ENCODE results near the gene NMD3. TPM values are rescaled to one million over a fixed set of nuclear protein-coding genes. Genes with fewer than 3 reads are reported as not detected.
"Not testable (repeated sequence)": the region's sequence is repeated elsewhere in the genome, so short reads cannot be mapped to it uniquely, and the experiment has no call there.

Gene NMD3
- 42.8 and 80.7 TPM in 2 replicates for total RNA-seq

GRCh38 chr3:161220850-161221753 is at the start of gene NMD3:
Gene NMD3 (plus strand): TSS chr3:161221311. CDS start chr3:161222014, 703 bp downstream.
- peak within 1 kb of the TSS; percentile 96 for H3K4me3 ChIP-seq (ENCODE audit: low read depth, low read length)
- peak; percentile 96 for DNase-seq (ENCODE audit: low read depth)
- TF ChIP-seq CTCF (IDR thresholded peaks at IDR 0.05; ENCODE audit: insufficient read depth, low read depth, low read length), result no peak

GRCh38 chr3:161171639-161172552 is 49.2 kb upstream of the NMD3 start:
- peak; percentile 33 for DNase-seq (ENCODE audit: low read depth)
- peak; percentile 54 for TF ChIP-seq CTCF (IDR thresholded peaks at IDR 0.05; ENCODE audit: insufficient read depth, low read depth, low read length)
- no peak overlapping the region for H3K4me3 ChIP-seq (ENCODE audit: low read depth, low read length)

- H3K4me3 ChIP-seq (ENCODE audit: low read depth, low read length), result no peak overlapping the region
- TF ChIP-seq CTCF (IDR thresholded peaks at IDR 0.05; ENCODE audit: insufficient read depth, low read depth, low read length), result no peak
- DNase-seq (ENCODE audit: low read depth), result no peak
Observed at GRCh38 chr3:161175506-161175905, 45.6 kb upstream of the NMD3 start.

DNA sequence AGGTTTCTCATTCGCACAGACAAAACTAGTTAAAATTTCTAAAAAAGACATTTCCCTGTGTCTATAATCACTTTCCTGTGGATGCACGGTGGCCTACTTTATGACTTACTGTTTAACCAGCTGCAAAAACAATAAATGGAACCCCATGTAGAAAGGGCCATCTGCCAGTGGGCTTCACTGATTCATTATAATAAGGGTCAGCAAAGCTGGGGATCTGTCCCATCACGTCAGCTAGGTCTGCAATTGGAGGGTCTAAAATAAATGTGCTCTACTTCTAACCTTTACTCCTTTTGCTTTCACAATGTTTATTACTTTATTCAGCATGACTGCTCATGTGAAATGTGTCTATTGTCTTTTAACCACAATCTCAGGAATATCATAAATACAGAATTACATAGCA is 43.1 kb upstream of the NMD3 start:
- no peak for DNase-seq (ENCODE audit: low read depth)
- H3K4me3 ChIP-seq (ENCODE audit: low read depth, low read length), result no peak overlapping the region
- TF ChIP-seq CTCF (IDR thresholded peaks at IDR 0.05; ENCODE audit: insufficient read depth, low read depth, low read length), result no peak

GRCh38 chr3:161181371-161181770 is 39.7 kb upstream of the NMD3 start:
- DNase-seq (ENCODE audit: low read depth), result not testable (repeated sequence)

DNA sequence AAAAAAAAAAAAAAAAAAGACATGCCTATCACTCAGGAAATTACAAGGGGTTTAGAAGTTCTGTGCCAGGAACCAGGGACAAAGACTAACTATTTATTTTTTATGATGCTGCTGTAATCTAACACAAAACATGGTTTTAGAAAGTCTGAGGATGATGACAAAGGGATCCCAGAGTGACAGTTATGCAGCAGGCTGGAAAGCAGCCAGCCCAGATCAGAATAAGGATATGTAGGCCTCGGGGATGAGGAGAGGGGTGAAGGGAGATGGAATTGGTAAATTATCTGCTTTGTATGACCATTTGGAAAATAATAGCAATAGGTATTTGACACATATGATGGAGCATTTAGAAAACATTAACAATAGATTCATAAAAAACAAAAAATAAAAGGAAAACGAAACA is 34.1 kb upstream of the NMD3 start:
- no peak overlapping the region for H3K4me3 ChIP-seq (ENCODE audit: low read depth, low read length)
- TF ChIP-seq CTCF (IDR thresholded peaks at IDR 0.05; ENCODE audit: insufficient read depth, low read depth, low read length), result no peak
- no peak for DNase-seq (ENCODE audit: low read depth)

More at GRCh38 chr3:161181371-161181770, 39.7 kb upstream of the NMD3 start:
- not testable (repeated sequence) for H3K4me3 ChIP-seq (ENCODE audit: low read depth, low read length)
